HG03432 (cell line): ENCODE results near the gene TMEM62.
"Not testable (repeated sequence)": the region's sequence is repeated elsewhere in the genome, so short reads cannot be mapped to it uniquely, and the experiment has no call there.

Experiments
- ATAC-seq: cut with Tn5 transposase; IDR thresholded peaks from one replicate; pipeline ENCODE4 v1.9.1; 2021; ENCODE audit warnings: mild to moderate bottlenecking, moderate library complexity; ENCODE audit not compliant: unreplicated experiment

TMEM62 gene

DNA sequence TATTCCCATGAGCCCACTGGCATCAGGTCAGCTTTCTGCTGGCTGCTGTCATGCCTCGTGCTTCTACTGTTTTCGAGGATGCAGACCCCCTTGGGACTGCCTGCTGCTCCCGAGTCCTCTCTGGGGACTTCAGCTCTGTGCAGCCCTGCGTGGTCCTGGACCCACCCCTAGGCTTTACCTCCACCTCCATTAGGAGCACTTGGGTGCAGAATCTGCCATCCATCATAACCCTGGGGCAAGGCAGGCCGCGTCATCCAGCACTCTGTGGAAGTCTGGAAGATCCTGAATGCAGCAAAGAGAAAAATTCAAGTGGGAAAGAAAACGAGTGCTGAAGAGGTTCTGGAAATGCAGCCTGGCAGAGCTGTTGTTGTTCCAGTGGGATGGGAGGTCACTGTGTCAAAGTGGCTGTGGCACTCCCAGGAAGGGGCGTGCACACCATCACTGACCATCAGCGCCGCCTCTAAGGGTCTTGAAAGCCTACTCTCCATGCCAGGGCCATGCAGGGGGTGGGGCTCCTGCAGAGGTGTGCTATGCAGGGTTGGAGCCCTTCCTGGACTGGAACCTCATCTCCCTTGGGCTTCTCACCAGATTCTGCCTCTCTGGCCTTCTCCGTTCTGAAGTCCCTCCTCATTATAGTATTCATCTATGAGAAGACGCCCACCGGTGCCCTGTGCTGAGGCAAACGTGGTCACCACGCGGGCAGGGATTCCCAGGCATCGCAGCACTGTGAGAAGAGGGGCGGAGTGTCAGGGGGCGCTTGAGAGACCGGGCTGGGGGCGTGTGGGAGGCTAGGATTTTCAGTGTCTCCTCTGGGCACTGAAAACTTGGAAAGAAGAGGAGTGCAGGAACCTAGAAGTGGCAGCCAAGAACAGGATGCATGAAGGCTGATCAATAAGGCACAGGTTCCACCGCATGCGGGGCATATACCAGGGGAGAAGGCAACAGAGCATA lies 74.9 kb downstream of the TMEM62 start:
- ATAC-seq = no peak

- ATAC-seq = no peak
Observed at GRCh38 chr15:43209059-43209824, 75.9 kb downstream of the TMEM62 start.

GRCh38 chr15:43210172-43210745 lies 76.9 kb downstream of the TMEM62 start:
- ATAC-seq = no peak

DNA sequence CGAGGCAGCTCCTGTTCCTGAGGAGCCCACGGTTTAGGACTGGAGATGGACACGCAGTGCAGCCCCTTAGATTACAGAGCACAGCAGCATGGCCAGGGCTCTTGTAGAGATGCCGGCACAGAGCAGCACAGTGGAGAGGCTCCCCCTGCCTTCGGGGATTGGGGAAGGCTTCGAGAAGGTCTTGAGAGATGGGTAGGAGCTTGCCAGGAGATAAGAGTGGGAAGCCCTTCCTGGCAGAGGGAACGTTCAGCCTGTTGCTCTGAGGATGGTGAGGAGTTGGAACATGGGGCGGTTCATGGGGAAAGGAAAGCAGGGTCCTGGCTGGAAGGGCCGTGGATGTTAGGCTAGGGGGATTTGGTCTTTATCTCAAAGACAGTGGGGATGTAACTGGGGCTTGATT lies 77.4 kb downstream of the TMEM62 start:
- ATAC-seq = no peak

DNA sequence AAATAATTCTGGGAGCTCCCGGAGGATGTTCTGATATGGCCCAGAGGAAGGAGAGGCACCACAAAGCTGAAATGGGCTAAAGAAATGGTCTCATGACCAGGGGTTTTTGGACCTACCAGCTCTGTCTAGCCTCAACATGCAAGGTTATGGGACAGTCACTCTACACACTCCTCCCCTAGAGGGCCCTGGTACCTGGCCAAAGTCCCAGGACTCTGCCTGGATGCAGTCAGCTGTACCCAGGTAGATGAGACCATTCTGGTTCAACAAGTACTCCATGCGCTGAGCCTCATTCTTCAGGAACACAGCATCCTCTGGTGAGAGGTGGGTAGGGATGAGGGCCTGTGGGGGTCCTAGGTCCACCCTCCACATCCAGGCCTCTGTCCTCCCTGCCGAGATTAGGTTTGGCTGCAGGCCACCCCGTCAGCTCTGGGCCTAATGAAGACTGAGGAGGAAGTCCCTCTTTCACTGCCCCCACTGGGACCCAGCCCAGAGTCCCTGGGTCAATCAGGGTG lies 77.9 kb downstream of the TMEM62 start:
- ATAC-seq = no peak

- ATAC-seq = no peak
Observed at GRCh38 chr15:43212299-43212698, 78.9 kb downstream of the TMEM62 start.

GRCh38 chr15:43212951-43213350 lies 79.6 kb downstream of the TMEM62 start:
- ATAC-seq = no peak

DNA sequence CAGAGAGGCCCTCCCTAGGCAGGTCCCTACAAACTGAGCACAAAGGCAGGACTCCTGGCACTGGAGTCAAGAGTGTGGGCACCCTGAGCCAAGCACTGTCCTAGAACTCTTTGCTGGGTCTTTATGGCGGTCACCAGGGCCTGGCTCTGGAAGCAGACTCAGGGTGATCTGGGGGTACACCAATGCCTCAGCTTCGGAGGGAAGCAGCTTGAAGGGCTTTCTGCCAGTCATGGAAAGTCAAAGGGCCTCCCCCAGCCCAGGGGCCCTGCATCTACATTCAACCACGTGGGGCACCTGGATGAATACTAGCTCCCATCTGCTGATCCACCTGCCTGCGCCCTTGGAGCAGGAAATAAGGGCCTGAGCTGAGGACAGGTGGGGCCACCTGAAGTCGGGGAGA lies 80.1 kb downstream of the TMEM62 start:
- ATAC-seq = no peak

DNA sequence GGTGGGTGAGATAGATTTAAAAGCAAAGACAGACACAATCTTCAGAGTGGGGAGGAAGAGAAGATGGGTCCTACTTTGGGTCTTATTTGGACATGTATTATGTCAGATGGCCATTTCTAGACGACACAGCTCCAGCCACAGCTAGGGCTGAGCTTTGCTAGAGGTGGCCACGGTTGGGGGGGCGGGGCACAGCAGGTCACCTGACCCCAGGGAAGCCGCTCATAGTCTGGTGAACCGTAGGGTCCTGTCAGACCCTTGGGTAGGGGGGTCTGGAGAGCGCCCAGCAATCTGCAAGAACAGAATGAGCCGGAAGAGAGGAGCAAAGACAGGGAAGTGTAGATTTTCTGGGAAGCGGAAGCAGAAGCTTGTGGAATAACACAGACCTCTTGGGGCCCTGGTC lies 80.8 kb downstream of the TMEM62 start:
- ATAC-seq = no peak

GRCh38 chr15:43214592-43215295 lies 81.4 kb downstream of the TMEM62 start:
- ATAC-seq = no peak

DNA sequence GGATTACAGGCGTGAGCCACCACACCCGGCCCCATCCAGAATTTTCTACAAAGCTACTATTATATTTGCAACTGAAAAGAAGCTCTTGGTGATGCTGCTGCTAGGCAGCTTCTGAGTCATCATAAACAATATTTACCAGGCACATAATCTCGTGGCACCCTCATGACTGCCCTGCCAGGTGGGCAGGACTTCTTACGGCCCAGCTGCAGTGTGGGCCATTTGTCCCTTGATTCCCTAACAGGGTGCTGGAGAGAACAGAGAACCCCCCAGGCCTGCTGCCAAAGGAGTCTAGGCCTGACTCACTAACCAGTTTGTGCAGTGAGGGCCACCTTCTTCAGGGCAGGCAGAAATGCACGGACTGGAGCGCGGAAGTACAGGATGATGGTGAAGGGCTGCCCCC lies 82.6 kb downstream of the TMEM62 start:
- no peak for ATAC-seq

DNA sequence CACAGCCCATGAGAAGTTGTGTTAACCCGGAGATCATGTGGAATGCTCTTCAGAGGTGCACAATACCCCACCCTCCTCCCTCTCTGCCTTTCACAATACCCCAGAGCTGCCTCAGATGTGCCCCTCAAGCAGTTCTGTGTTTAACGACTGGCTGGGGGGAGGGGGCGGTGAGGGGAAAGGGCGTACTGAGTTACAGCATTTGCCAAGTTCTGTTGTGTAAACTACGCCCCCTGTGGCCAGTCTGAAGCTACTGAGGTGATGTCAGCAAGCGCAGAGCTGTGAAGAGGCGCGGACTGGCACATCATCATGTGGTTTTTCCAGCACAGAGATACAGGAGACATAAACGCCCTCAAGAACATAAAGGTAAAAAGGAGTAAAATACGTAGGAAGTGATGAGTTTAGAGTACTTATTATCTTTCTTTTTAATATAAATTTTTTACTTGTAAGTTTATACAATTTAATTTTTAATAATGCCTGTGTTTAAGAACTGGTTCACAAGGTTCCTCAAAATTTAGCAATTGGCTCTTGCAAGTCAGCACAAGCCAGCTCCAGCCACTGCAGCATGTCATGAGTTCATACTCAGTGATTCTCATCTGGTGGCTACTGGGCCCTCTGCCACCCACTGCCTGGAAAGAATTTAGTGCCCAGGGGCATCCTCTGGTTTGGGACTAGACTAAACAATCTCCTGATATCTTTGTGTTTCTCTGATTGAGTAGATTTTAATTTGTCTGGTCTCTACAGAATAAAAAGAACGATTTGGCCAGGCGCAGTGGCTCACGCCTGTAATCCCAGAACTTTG lies 85.7 kb downstream of the TMEM62 start:
- no peak for ATAC-seq

DNA sequence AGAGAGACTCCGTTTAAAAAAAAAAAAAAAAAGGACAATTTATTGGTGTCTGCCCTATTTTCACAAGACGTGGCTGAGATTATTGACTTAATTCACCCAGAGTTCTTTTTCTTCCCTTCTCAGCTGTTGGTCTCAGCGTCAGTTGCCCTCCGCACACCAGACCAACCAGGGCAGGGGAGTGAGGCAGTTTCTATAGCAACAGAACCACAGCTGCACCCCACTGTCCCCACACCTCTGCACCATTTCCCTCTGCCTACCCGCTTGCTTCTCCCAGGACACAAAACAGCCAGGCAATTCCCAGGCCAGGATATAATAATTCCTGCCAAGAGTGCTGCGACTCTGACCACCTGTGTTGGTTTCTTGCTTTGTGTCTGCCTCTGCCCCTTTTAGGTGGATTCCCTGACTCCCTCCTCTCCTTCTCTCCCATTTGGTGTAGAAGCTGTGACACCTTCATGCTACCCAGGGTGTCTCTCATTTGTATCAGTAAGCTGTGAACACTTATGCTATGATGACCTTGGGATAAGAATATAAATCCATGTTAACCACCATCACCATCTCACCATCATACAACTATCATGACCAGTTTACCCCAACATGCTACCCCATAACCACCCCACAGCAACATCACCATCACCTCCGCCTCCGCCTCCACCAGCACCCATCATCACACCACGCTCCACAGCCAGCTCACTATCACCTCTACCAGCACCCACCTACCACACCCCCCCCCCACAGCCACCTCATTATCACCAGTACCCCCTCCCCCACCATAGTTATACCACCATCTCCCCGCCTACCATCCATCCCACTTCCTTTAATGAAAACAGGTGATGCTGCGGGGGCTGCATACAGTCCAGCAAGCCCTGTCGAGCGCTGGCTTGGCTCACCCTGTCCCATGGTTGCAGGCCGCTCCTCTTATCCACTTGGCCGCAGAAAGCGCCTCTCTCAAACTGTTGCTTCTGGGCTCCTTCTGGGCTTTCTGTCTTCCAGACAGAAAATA lies 86.8 kb downstream of the TMEM62 start:
- ATAC-seq = no peak

DNA sequence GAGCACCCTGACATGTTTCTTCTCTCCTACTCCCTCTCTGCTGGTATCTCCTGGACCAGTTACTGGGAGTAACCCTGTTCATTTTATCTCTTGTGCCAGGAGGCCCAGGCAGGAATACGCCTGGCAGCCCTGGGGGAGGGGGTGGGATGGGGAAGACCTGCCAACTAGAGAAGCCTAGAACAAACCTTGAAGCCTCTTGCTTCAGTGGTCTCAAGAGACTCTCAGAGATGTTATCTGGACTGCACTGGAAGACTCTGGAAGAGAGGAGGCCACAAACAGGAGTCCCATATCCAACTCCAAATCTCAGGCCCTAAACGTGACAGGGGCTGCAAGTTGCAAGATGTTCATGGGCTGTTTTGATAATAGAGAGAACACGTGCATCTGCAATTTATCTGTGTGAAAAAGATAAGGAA lies 87.6 kb downstream of the TMEM62 start, which contains the start of gene EPB42:
Gene EPB42, minus strand, starts transcription at position 28 of the 413 bp plus-strand sequence. CDS start 193 bp downstream, outside the sequence.
- ATAC-seq = no peak

- ATAC-seq = no peak
Observed at GRCh38 chr15:43221422-43221821, 88.0 kb downstream of the TMEM62 start.

GRCh38 chr15:43225201-43225949 lies 92.0 kb downstream of the TMEM62 start:
- ATAC-seq = no peak

DNA sequence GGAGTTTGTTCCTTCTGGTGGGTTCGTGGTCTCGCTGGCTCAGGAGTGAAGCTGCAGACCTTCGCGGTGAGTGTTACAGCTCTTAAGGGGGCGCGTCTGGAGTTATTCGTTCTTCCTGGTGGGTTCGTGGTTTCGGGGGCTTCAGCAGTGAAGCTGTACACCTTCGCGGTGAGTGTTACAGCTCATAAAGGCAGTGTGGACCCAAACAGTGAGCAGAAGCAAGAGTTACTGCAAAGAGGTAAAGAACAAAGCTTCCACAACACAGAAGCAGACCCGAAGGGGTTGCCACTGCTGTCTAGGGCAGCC lies 92.5 kb downstream of the TMEM62 start:
- not testable (repeated sequence) for ATAC-seq
